HepG2 (cell line): ENCODE data around the gene TTLL10. TPM values are rescaled to one million over a fixed set of nuclear protein-coding genes. Genes with fewer than 3 reads are reported as not detected.

Experiments used
- FOXA1 ChIP-seq, 2 experiments: fragments of 450-650 bp in 1 of 2; sonication (generic) in 1 of 2; formaldehyde crosslinking in 1 of 2; IDR thresholded peaks; 2 replicates each; pipeline versions ENCODE4 v1.4.0 to v1.6.1; 2016 to 2020; ENCODE audit warnings: missing genetic modification reagents in 1 of 2
- FOXA3 ChIP-seq: IDR thresholded peaks from 2 replicates; pipeline ENCODE4 v1.6.1; 2016; ENCODE audit warnings: missing genetic modification reagents, missing compliant biosample characterization
- FOXP1 ChIP-seq, 2 experiments: fragments of 450-650 bp in 1 of 2; IDR thresholded peaks; 2 replicates each; pipeline ENCODE4 v1.6.1; 2017 to 2018; ENCODE audit warnings: antibody characterized with exemption in 1 of 2
- GABPB1 ChIP-seq: IDR thresholded peaks from 2 replicates; pipeline ENCODE4 v1.6.1; 2016; ENCODE audit warnings: mild to moderate bottlenecking, missing genetic modification reagents, moderate library complexity, missing compliant biosample characterization
- MEIS1 ChIP-seq: sonication (generic); formaldehyde crosslinking; IDR thresholded peaks from 2 replicates; pipeline ENCODE4 v1.9.0; 2021; ENCODE audit warnings: mild to moderate bottlenecking, missing genetic modification reagents, moderate library complexity, borderline replicate concordance
- MNT ChIP-seq: fragments of 450-650 bp; IDR thresholded peaks from 2 replicates; pipeline ENCODE4 v1.6.1; 2016
- NR2F6 ChIP-seq, 2 experiments: IDR thresholded peaks; 2 replicates each; pipeline ENCODE4 v1.6.1; 2016; ENCODE audit warnings: antibody characterized with exemption in 1 of 2, mild to moderate bottlenecking in 1 of 2
- PHF20 ChIP-seq: sonication (generic); formaldehyde crosslinking; IDR thresholded peaks from 2 replicates; pipeline ENCODE4 v1.5.0; 2020; ENCODE audit warnings: mild to moderate bottlenecking, missing genetic modification reagents
- PHF8 ChIP-seq: sonication (generic); formaldehyde crosslinking; IDR thresholded peaks from 2 replicates; pipeline ENCODE4 v1.5.0; 2020; ENCODE audit warnings: missing genetic modification reagents
- PITX1 ChIP-seq: sonication (generic); formaldehyde crosslinking; IDR thresholded peaks from 2 replicates; pipeline ENCODE4 v1.5.1; 2020; ENCODE audit warnings: mild to moderate bottlenecking, missing genetic modification reagents
- REPIN1 ChIP-seq: sonication (generic); formaldehyde crosslinking; IDR thresholded peaks from 2 replicates; pipeline ENCODE4 v1.8.0; 2022; ENCODE audit warnings: missing genetic modification reagents, low read depth, mild to moderate bottlenecking, borderline replicate concordance
- SMAD9 ChIP-seq: sonication (generic); formaldehyde crosslinking; IDR thresholded peaks from 2 replicates; pipeline ENCODE4 v1.5.1; 2020; ENCODE audit warnings: mild to moderate bottlenecking, missing genetic modification reagents
- ZNF251 ChIP-seq: sonication (generic); formaldehyde crosslinking; IDR thresholded peaks from 2 replicates; pipeline ENCODE4 v1.9.0; 2021; ENCODE audit warnings: mild to moderate bottlenecking, missing genetic modification reagents
- ZNF30 ChIP-seq: sonication (generic); formaldehyde crosslinking; IDR thresholded peaks from 2 replicates; pipeline ENCODE4 v1.5.0; 2020; ENCODE audit warnings: mild to moderate bottlenecking, missing genetic modification reagents
- ZNF768 ChIP-seq: sonication (generic); formaldehyde crosslinking; IDR thresholded peaks from 2 replicates; pipeline ENCODE4 v1.4.0; 2020; ENCODE audit warnings: missing genetic modification reagents
- polyA plus RNA-seq, 8 experiments: library from polyadenylated mRNA; depleted of rRNA in 3 of 8; stranded (reverse) in 7 of 8; unstranded in 1 of 8; fragments of >200 nt; fragmentation: Illumina TruSeq in 4 of 8; extraction: Trizol in 4 of 8; gene quantifications; 2 replicates each; pipeline versions ENCODE4 v1.2.1 to v1.2.3, GENCODE V29; 2011 to 2016; ENCODE audit warnings: low read depth in 4 of 8, missing spikeins in 1 of 8, mixed read lengths in 1 of 8; ENCODE audit not compliant: insufficient read depth in 1 of 8
- total RNA-seq, 5 experiments: library from RNA; depleted of rRNA; stranded (reverse); fragments of >200 nt; fragmentation: Illumina TruSeq; extraction: Trizol; gene quantifications; 2 replicates each; pipeline ENCODE4 v1.2.3, GENCODE V29; 2016; ENCODE audit warnings: low read depth in 1 of 5
- TF ChIP-seq, protein P1 (sequence below): sonication (generic); formaldehyde crosslinking; IDR thresholded peaks from 2 replicates; pipeline ENCODE4 v1.5.0; 2020; ENCODE audit warnings: mild to moderate bottlenecking, missing genetic modification reagents, moderate library complexity
- TF ChIP-seq, protein P2 (sequence below): sonication (generic); formaldehyde crosslinking; IDR thresholded peaks from 2 replicates; pipeline ENCODE4 v1.4.0; 2020; ENCODE audit warnings: missing genetic modification reagents
- TF ChIP-seq, protein P3 (sequence below): sonication (generic); formaldehyde crosslinking; IDR thresholded peaks from 2 replicates; pipeline ENCODE4 v1.5.0; 2020; ENCODE audit warnings: missing genetic modification reagents
- TF ChIP-seq, protein P4 (sequence below): IDR thresholded peaks from 2 replicates; pipeline ENCODE4 v1.6.1; 2016; ENCODE audit warnings: mild to moderate bottlenecking

The TTLL10 gene
- total and polyA plus RNA-seq, 2 of the 13 experiments (the other 11 are each of a cell fraction or from before 2014, with no cell fraction given) = not detected

DNA sequence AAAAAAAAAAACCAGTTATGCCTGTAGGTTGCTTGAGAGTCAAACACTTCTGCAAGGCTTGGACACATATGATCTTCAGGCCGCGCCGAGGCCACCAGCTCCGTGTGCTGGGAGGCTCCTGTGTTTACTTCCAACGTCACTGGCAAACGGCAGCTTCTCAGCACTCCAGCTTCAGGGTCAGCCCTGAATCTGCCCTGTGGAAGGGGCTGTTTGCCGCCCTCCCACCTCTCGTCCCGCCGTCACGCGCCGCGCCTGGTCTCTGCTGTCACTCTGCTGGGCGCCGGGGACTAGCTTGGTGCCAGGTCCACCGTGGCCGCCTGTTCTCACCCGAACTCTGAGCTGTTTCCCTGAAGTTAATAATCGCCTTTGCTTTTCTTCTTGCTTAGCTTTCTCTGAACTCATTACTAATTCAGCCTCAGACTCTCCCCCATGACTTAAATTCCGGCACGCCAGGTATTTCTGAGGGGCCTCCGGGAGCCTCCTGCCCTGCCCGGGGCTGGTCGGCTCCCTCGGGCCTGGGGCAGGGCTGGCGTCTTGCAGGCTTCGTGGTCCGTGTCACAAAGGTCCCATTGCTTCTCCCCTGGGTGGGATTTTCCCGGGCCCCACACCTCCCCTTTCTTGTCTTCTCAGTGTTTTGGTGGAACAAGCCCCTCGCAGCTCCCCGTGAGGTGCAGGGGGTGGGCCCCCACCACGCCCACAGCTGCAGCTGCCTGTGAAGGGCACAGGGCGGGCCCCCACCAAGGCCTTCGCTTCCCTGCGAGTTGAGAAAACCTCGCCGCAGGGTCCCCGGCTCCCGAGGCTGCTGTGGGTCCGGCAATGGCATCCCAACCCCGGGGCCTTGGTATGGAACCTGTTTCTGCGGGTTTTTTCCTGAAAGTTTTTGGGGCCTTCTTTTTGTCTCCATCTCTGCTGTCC lies 43.2 kb upstream of the TTLL10 start (continued):
- TF ChIP-seq MNT (no peak), PHF20 (CRISPR knock-in tag) (0 out of 2 replicates have a peak, but pooled peaks have one; percentile 31), ZNF768 (CRISPR knock-in tag) (peak; percentile 43; the same call in 1 of the 2 replicates), SMAD9 (no peak), REPIN1 (0 out of 2 replicates have a peak, but pooled peaks have one; percentile 26), PHF8 (CRISPR knock-in tag) (peak; percentile 26; the same call in 1 of the 2 replicates), ZNF251 (CRISPR knock-in tag) (no peak), FOXA3 (peak; percentile 76), GABPB1 (peak; percentile 38; the same call in 1 of the 2 replicates), FOXA1 (IDR thresholded peaks at IDR 0.05) (no peak), FOXA1 (CRISPR knock-in tag; IDR thresholded peaks at IDR 0.05) (peak; percentile 79), ZNF30 (0 out of 2 replicates have a peak, but pooled peaks have one; percentile 55), NR2F6 (IDR thresholded peaks at IDR 0.05) (no peak), NR2F6 (CRISPR knock-in tag; IDR thresholded peaks at IDR 0.05) (0 out of 2 replicates have a peak, but pooled peaks have one; percentile 19), MEIS1 (CRISPR knock-in tag) (0 out of 2 replicates have a peak, but pooled peaks have one; percentile 43), FOXP1 (IDR thresholded peaks at IDR 0.05) (no peak), FOXP1 (CRISPR knock-in tag; IDR thresholded peaks at IDR 0.05) (no peak), PITX1 (CRISPR knock-in tag) (no peak)
- TF ChIP-seq, protein P1, sequence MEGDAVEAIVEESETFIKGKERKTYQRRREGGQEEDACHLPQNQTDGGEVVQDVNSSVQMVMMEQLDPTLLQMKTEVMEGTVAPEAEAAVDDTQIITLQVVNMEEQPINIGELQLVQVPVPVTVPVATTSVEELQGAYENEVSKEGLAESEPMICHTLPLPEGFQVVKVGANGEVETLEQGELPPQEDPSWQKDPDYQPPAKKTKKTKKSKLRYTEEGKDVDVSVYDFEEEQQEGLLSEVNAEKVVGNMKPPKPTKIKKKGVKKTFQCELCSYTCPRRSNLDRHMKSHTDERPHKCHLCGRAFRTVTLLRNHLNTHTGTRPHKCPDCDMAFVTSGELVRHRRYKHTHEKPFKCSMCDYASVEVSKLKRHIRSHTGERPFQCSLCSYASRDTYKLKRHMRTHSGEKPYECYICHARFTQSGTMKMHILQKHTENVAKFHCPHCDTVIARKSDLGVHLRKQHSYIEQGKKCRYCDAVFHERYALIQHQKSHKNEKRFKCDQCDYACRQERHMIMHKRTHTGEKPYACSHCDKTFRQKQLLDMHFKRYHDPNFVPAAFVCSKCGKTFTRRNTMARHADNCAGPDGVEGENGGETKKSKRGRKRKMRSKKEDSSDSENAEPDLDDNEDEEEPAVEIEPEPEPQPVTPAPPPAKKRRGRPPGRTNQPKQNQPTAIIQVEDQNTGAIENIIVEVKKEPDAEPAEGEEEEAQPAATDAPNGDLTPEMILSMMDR (CRISPR knock-in tag) = peak; percentile 11; the same call in 1 of the 2 replicates
- TF ChIP-seq, protein P2, sequence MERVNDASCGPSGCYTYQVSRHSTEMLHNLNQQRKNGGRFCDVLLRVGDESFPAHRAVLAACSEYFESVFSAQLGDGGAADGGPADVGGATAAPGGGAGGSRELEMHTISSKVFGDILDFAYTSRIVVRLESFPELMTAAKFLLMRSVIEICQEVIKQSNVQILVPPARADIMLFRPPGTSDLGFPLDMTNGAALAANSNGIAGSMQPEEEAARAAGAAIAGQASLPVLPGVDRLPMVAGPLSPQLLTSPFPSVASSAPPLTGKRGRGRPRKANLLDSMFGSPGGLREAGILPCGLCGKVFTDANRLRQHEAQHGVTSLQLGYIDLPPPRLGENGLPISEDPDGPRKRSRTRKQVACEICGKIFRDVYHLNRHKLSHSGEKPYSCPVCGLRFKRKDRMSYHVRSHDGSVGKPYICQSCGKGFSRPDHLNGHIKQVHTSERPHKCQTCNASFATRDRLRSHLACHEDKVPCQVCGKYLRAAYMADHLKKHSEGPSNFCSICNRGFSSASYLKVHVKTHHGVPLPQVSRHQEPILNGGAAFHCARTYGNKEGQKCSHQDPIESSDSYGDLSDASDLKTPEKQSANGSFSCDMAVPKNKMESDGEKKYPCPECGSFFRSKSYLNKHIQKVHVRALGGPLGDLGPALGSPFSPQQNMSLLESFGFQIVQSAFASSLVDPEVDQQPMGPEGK (CRISPR knock-in tag) = peak; percentile 61; the same call in 1 of the 2 replicates
- TF ChIP-seq, protein P3, sequence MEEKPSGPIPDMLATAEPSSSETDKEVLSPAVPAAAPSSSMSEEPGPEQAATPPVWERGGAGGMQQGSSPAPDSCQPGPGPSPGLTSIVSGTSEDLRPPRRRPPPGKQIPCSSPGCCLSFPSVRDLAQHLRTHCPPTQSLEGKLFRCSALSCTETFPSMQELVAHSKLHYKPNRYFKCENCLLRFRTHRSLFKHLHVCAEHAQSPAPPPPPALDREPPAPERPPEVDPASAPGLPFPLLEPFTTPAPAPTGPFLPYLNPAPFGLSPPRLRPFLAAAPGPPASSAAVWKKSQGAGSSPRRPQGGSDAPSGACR = 0 out of 2 replicates have a peak, but pooled peaks have one; percentile 44
- TF ChIP-seq, protein P4, sequence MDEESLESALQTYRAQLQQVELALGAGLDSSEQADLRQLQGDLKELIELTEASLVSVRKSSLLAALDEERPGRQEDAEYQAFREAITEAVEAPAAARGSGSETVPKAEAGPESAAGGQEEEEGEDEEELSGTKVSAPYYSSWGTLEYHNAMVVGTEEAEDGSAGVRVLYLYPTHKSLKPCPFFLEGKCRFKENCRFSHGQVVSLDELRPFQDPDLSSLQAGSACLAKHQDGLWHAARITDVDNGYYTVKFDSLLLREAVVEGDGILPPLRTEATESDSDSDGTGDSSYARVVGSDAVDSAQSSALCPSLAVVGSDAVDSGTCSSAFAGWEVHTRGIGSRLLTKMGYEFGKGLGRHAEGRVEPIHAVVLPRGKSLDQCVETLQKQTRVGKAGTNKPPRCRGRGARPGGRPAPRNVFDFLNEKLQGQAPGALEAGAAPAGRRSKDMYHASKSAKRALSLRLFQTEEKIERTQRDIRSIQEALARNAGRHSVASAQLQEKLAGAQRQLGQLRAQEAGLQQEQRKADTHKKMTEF (CRISPR knock-in tag) = 0 out of 2 replicates have a peak, but pooled peaks have one; percentile 27
